Midbrain (tissue), 1 donor: ENCODE results near the gene NOLC1.

ENCODE experiments used
- DNase-seq: peaks from one replicate; lab custom pipeline; 2025; lab: John Stamatoyannopoulos, UW

The NOLC1 gene

GRCh38 chr10:102208311-102209035, 56.3 kb downstream of the NOLC1 start:
- no peak for DNase-seq

GRCh38 chr10:102211615-102212299, 59.6 kb downstream of the NOLC1 start:
- no peak for DNase-seq
